GM20431 (cell line): ENCODE measurements around the gene TRMT44.

ENCODE experiments used
- in situ Hi-C: fragments of 300-500 bp; cut with MseI, MboI; formaldehyde crosslinking; loops from one replicate; pipeline ENCODE4 v1.15.0; 2020; ENCODE audit warnings: low sequenced_read_pairs; ENCODE audit not compliant: unreplicated experiment

The TRMT44 gene

GRCh38 chr4:8440492-8441311, at the start of gene TRMT44, which contains the start of gene ACOX3:
TSS of gene TRMT44 (plus strand) at chr4:8440777. CDS start at chr4:8440823, 46 bp downstream.
TSS of gene ACOX3 (minus strand) at chr4:8440723. CDS start at chr4:8416521, 24,202 bp downstream.
- in situ Hi-C loops: no loop called here

GRCh38 chr4:8391071-8391470, 49.5 kb upstream of the TRMT44 start:
- in situ Hi-C loops: no loop called here

GRCh38 chr4:8391972-8392371, 48.6 kb upstream of the TRMT44 start:
- in situ Hi-C loops: no loop called here

GRCh38 chr4:8392591-8393190, 47.9 kb upstream of the TRMT44 start:
- in situ Hi-C loops: no loop called here

- in situ Hi-C loops: no loop called here
Measured at GRCh38 chr4:8393593-8394038, 47.0 kb upstream of the TRMT44 start.

GRCh38 chr4:8394061-8394519, 46.5 kb upstream of the TRMT44 start:
- in situ Hi-C loops: no loop called here

GRCh38 chr4:8394806-8395205, 45.8 kb upstream of the TRMT44 start:
- in situ Hi-C loops: no loop called here

- in situ Hi-C loops: no loop called here
Measured at GRCh38 chr4:8395504-8396296, 44.9 kb upstream of the TRMT44 start.

GRCh38 chr4:8396762-8397406, 43.7 kb upstream of the TRMT44 start:
- in situ Hi-C loops: no loop called here

- in situ Hi-C loops: no loop called here
Measured at GRCh38 chr4:8398347-8398746, 42.2 kb upstream of the TRMT44 start.

GRCh38 chr4:8399298-8399697, 41.3 kb upstream of the TRMT44 start:
- in situ Hi-C loops: no loop called here

GRCh38 chr4:8400632-8401325, 39.8 kb upstream of the TRMT44 start:
- in situ Hi-C loops: loop anchor here (25.0 kb wide), 1 partner anchor 163 kb away; no protein-coding TSS in a partner anchor

- in situ Hi-C loops: loop anchor here (25.0 kb wide), 1 partner anchor 164 kb away; no protein-coding TSS in a partner anchor
Measured at GRCh38 chr4:8401665-8402064, 38.9 kb upstream of the TRMT44 start.

- in situ Hi-C loops: loop anchor here (25.0 kb wide), 1 partner anchor 165 kb away; no protein-coding TSS in a partner anchor
Measured at GRCh38 chr4:8402181-8402597, 38.4 kb upstream of the TRMT44 start.

- in situ Hi-C loops: loop anchor here (25.0 kb wide), 1 partner anchor 165 kb away; no protein-coding TSS in a partner anchor
Measured at GRCh38 chr4:8402640-8403039, 37.9 kb upstream of the TRMT44 start.

- in situ Hi-C loops: loop anchor here (25.0 kb wide), 1 partner anchor 166 kb away; no protein-coding TSS in a partner anchor
Measured at GRCh38 chr4:8403173-8403753, 37.3 kb upstream of the TRMT44 start.

GRCh38 chr4:8403976-8404375, 36.6 kb upstream of the TRMT44 start:
- in situ Hi-C loops: loop anchor here (25.0 kb wide), 1 partner anchor 167 kb away; no protein-coding TSS in a partner anchor

GRCh38 chr4:8404791-8405515, 35.6 kb upstream of the TRMT44 start:
- in situ Hi-C loops: loop anchor here (25.0 kb wide), 1 partner anchor 168 kb away; no protein-coding TSS in a partner anchor
